Smooth muscle cell (in vitro differentiated cells): ENCODE data around the gene THAP4. TPM values are rescaled to one million over a fixed set of nuclear protein-coding genes. Genes with fewer than 3 reads are reported as not detected.

Experiments used
- DNase-seq: peaks from one replicate; lab custom pipeline; 2025; ENCODE audit not compliant: unreplicated experiment; lab: John Stamatoyannopoulos, UW
- H2AFZ ChIP-seq: fragments of 200-600 bp; sonication (generic); 2 replicates; pipeline ENCODE4 v1.6.0; 2016; ENCODE audit warnings: antibody characterized with exemption, low read depth, mild to moderate bottlenecking
- H3F3A ChIP-seq: fragments of 200-600 bp; sonication (generic); 2 replicates; pipeline ENCODE4 v1.6.0; 2017; ENCODE audit warnings: antibody characterized with exemption, low read depth
- H3K27ac ChIP-seq: fragments of 200-600 bp; sonication (generic); 2 replicates; pipeline ENCODE4 v1.5.1; 2016; ENCODE audit warnings: low read depth, mild to moderate bottlenecking
- H3K27me3 ChIP-seq: fragments of 200-600 bp; sonication (generic); 2 replicates; pipeline ENCODE4 v1.6.1; 2016; ENCODE audit warnings: low read depth, mild to moderate bottlenecking
- H3K36me3 ChIP-seq: fragments of 200-600 bp; sonication (generic); 2 replicates; pipeline ENCODE4 v1.5.1; 2016; ENCODE audit warnings: low read depth
- H3K4me1 ChIP-seq: fragments of 200-600 bp; sonication (generic); 2 replicates; pipeline ENCODE4 v1.5.1; 2016; ENCODE audit warnings: low read depth
- H3K4me2 ChIP-seq: fragments of 200-600 bp; sonication (generic); 2 replicates; pipeline ENCODE4 v1.6.0; 2016; ENCODE audit warnings: mild to moderate bottlenecking
- H3K4me3 ChIP-seq: fragments of 200-600 bp; sonication (generic); 2 replicates; pipeline ENCODE4 v1.5.1; 2016; ENCODE audit warnings: mild to moderate bottlenecking
- H3K79me2 ChIP-seq: fragments of 200-600 bp; sonication (generic); 2 replicates; pipeline ENCODE4 v1.6.0; 2016; ENCODE audit warnings: low read depth, mild to moderate bottlenecking
- H3K9ac ChIP-seq: fragments of 200-600 bp; sonication (generic); 2 replicates; pipeline ENCODE4 v1.6.0; 2016; ENCODE audit warnings: low read depth
- H3K9me3 ChIP-seq: fragments of 200-600 bp; sonication (generic); replicated peaks from 2 replicates; pipeline ENCODE4 v1.5.1; 2016; ENCODE audit warnings: low read depth
- H4K20me1 ChIP-seq: fragments of 200-600 bp; sonication (generic); 2 replicates; pipeline ENCODE4 v1.6.0; 2016; ENCODE audit warnings: low read depth
- WGBS: methylation state at CpG from one replicate; pipeline ENCODE4 v1.1.7; 2016; ENCODE audit warnings: low lambda C conversion rate; 5-methylcytosine and 5-hydroxymethylcytosine counted together
- polyA plus RNA-seq: library from polyadenylated mRNA; unstranded; fragments of >200 nt; fragmentation: Nextera tagmentation; extraction: Ambion mirVana; gene quantifications from 2 replicates; pipeline ENCODE4 v1.2.1, GENCODE V29; 2016
- total RNA-seq: library from RNA; depleted of rRNA; stranded (reverse); fragments of >200 nt; gene quantifications from 2 replicates; pipeline ENCODE4 v1.2.3, GENCODE V29; 2014
- TF ChIP-seq, protein P1 (sequence below): fragments of 200-600 bp; sonication (generic); IDR thresholded peaks from 2 replicates; pipeline ENCODE4 v1.5.1; 2017; ENCODE audit warnings: borderline replicate concordance, mild to moderate bottlenecking, antibody characterized with exemption; ENCODE audit not compliant: insufficient read depth, poor library complexity, severe bottlenecking

Gene THAP4
- total and polyA plus RNA-seq, 2 experiments from 2014 or later, result 23.1 to 38.8 TPM

DNA sequence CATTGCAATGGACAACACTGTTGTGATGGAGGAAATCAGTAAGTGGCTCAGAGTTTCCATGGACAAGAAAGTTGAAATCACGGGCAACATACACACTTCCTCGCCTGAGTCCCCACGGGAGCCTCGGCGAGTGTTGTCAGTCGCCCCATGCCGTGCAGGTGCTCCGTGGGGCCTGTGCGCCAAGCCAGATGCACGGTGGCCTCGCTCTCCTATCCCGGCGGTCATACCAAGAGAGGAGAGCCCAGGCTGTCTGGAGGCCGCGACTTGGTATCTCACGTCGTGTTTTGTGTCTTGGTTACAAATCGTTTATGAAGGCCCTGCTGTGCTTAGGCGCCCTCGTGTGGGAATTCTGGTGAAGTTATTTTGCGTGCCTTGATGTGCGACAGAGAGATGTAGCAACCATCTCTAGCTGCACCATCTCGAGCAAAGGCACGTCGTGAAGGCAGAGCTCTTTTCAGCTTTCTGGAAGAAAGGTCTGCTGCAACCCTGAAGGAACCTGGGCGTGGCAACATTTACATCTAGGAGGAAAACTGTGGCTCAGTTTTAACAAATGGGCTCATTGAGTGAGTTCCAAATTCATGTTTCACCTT lies 22.3 kb upstream of the THAP4 start:
- H3F3A ChIP-seq, result no peaks in the 10 kb centered on the region
- H3K9ac ChIP-seq, result no peak overlapping the region
- no peak overlapping the region for H3K27ac ChIP-seq
- TF ChIP-seq, protein P1, sequence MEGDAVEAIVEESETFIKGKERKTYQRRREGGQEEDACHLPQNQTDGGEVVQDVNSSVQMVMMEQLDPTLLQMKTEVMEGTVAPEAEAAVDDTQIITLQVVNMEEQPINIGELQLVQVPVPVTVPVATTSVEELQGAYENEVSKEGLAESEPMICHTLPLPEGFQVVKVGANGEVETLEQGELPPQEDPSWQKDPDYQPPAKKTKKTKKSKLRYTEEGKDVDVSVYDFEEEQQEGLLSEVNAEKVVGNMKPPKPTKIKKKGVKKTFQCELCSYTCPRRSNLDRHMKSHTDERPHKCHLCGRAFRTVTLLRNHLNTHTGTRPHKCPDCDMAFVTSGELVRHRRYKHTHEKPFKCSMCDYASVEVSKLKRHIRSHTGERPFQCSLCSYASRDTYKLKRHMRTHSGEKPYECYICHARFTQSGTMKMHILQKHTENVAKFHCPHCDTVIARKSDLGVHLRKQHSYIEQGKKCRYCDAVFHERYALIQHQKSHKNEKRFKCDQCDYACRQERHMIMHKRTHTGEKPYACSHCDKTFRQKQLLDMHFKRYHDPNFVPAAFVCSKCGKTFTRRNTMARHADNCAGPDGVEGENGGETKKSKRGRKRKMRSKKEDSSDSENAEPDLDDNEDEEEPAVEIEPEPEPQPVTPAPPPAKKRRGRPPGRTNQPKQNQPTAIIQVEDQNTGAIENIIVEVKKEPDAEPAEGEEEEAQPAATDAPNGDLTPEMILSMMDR, result peak; percentile 49
- H3K79me2 ChIP-seq, result no peaks in the 10 kb centered on the region
- H3K27me3 ChIP-seq, result no peaks in the 10 kb centered on the region
- H3K36me3 ChIP-seq, result no peaks in the 10 kb centered on the region
- H3K4me3 ChIP-seq, result no peak overlapping the region
- H3K4me1 ChIP-seq, result no peaks in the 10 kb centered on the region
- H3K4me2 ChIP-seq, result no peak overlapping the region
- H4K20me1 ChIP-seq, result no peaks in the 10 kb centered on the region
- no peak for DNase-seq
- WGBS, result 72% methylated on average over 26 of the region's 26 CpGs
- no peaks in the 10 kb centered on the region for H3K9me3 ChIP-seq
- H2AFZ ChIP-seq, result no peak overlapping the region

DNA sequence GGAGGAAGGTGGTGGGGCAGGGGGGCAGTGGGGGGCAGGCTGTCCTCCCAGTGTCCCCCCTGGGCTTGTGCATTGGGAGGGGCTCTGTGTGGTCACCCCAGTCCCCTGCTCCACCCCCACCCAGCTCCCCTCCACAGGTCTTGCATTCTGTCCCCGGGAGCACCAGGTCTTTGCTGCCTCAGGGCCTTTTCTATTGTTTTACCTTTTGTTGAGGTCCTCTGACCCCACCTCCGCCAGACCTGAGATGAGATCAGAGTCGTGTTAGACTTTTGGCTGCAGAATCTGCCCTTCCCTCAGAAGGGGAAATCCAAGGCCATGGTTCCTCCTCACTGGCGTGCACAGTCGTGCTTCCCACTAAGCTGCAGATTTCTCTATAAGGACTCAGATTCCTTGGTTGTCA lies 21.3 kb upstream of the THAP4 start:
- no peaks in the 10 kb centered on the region for H3K4me1 ChIP-seq
- no peak overlapping the region for H3K27ac ChIP-seq
- H3K27me3 ChIP-seq, result no peaks in the 10 kb centered on the region
- DNase-seq, result no peak
- H3K4me3 ChIP-seq, result no peak overlapping the region
- TF ChIP-seq, protein P1, result no peak
- H3K9me3 ChIP-seq, result no peaks in the 10 kb centered on the region
- no peak overlapping the region for H3K4me2 ChIP-seq
- no peaks in the 10 kb centered on the region for H3K79me2 ChIP-seq
- no peak overlapping the region for H3K9ac ChIP-seq
- no peaks in the 10 kb centered on the region for H3F3A ChIP-seq
- WGBS, result 83% methylated on average over 4 of the region's 5 CpGs
- no peaks in the 10 kb centered on the region for H3K36me3 ChIP-seq
- H2AFZ ChIP-seq, result no peak overlapping the region
- H4K20me1 ChIP-seq, result peaks cover 4% of the 10 kb centered on the region

DNA sequence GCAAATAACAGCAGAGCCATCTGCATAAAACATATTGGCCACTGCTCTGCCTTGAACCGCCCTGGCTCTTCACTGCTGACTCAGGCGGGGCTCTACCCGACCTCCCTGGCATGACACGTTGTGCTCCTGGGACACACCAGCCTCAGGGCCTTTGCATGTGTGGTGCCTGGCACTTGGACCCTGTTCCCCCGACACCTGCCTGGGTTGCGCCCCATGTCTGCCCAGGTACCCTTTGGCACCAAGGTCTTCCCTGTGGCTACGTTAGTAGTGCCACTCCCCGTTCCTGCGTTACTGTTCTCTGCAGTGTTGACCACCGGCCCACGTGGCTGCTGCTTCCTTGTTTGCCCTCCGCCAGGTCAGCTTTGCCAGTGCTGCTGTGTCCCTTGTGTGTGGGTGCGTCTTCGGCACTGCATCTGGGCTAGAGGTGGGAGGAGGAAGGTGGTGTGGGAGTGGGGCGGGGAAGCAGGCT lies 20.9 kb upstream of the THAP4 start:
- H3K9ac ChIP-seq, result no peak overlapping the region
- H3K9me3 ChIP-seq, result no peaks in the 10 kb centered on the region
- H3F3A ChIP-seq, result no peaks in the 10 kb centered on the region
- no peak overlapping the region for H3K27ac ChIP-seq
- TF ChIP-seq, protein P1, result no peak
- 89% methylated on average over 14 of the region's 15 CpGs for WGBS
- H3K27me3 ChIP-seq, result no peaks in the 10 kb centered on the region
- no peaks in the 10 kb centered on the region for H3K4me1 ChIP-seq
- H3K4me2 ChIP-seq, result no peak overlapping the region
- H2AFZ ChIP-seq, result no peak overlapping the region
- no peaks in the 10 kb centered on the region for H3K79me2 ChIP-seq
- H3K36me3 ChIP-seq, result no peaks in the 10 kb centered on the region
- no peak overlapping the region for H3K4me3 ChIP-seq
- DNase-seq, result no peak
- peaks cover 9% of the 10 kb centered on the region for H4K20me1 ChIP-seq

DNA sequence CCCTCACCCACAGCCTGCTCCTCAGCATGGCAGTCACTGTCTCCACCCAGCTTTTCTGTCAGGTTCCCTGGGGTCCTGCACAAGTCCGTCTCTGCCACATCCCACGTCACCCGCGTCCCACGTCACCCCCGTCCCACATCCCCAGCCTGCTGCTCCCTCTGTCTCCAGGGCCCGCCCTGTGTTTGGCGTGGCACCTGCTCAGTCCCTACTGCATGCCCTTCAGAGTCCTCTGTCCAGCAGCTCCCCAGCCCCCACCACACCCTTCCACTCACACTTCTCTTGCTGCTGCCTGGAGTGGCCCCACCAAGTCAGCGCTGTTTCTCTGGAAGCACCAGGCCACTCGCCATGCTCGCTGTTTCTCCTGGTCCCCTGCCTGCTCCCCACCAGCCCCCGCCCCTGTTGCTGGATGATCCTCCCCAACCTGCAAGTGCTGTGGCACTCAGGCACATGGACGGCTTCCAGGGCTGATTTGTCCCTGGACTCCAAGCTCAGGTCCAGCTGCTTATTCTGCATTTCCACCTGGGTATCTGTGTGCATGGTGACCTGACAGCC lies 19.3 kb upstream of the THAP4 start:
- TF ChIP-seq, protein P1, result no peak
- Histone ChIP-seq H3K4me1 (no peaks in the 10 kb centered on the region), H3K36me3 (no peaks in the 10 kb centered on the region), H4K20me1 (peaks cover 18% of the 10 kb centered on the region), H3K4me2 (no peak overlapping the region), H3K79me2 (no peaks in the 10 kb centered on the region), H3F3A (no peaks in the 10 kb centered on the region), H3K9ac (no peak overlapping the region), H3K27me3 (no peaks in the 10 kb centered on the region), H2AFZ (no peak overlapping the region), H3K27ac (no peak overlapping the region), H3K4me3 (no peak overlapping the region), H3K9me3 (no peaks in the 10 kb centered on the region)
- no peak for DNase-seq
- WGBS, result over 99% methylated on average over 13 of the region's 13 CpGs
